ENCODE results near the gene ZFP42.
"Not testable (repeated sequence)": the region's sequence is repeated elsewhere in the genome, so short reads cannot be mapped to it uniquely, and the experiment has no call there.

ZFP42 gene

DNA sequence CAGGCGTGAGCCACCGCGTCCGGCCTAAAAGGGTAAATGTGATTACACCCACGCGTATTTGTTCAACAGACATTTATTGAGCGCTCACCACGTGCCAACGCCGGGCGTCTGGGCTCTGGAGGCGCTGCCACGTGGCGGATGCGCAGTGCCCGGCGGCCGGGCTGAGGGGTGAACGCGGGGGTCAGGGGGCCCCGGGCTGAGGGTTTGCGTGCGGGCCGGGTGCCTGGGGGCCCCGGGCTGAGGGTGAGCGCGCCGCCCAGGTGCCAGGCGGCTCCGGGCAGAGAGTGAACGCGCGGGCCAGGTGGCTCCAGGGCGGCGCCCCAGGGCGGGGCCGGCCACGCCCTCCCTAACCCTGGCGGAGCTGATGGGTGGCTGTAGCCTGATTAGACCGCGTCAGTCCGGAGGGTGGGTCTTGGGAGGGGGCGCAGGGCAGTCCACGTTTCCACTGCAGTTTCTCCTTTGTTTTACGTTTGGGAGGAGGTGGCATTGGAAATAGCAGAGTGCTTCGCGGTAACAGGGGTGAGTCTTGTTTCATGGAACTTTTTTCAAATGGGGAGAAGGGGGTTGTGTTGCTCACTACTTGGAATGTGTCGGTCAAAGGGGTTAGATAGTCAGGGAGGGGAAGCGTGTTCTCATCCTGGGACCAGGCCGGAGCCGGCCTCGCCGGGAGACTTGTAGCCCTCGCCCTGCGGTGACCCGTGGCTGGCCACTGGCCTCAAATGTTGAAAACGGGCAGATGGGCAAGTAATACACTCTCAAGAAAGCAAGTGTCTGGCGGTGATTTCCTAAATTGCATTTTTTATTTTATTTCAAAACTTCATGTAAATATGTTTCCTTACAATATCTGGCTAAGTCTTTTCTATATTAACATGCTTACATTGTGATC lies at the start of gene ZFP42:
Gene ZFP42 (plus strand): TSS at position 450 of the 886 bp plus-strand sequence. CDS start 7,037 bp downstream, outside the sequence.
- DNase-seq, result no peak

DNA sequence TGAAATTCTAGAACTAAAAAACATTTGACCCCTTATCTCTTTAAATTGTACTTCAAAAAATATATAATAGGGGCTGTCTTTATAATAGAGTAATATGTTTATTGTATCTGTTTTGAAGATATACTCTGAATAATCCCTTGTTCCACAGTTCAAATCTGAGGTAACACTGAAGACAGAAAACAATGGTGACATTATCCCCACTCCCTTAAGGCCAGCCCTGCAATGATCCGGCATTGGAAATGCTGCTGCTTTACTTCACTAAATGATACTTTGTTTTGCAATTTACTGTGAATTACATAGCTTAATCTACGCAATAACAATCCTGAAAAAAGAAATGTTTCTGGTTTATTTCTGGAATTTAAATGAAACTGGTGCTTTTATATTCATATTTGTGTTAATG lies 34.4 kb upstream of the ZFP42 start:
- no peak for DNase-seq

DNA sequence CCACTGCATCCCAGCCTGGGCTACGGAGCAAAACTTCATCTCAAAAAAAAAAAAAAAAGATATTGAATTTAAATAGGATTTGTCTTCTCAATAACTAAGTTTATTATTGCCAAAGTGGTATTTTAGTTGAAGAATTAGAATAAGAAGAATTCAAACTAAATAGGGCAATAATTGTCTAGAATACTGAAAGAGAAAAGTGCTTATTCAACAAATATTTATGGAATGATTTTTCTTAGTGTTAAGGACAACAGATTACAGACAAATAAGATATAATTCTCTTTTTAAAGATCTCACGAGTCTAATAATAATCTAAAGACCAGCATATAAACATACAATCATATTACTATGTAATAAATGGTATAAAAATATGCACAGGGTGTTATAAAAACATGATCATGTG lies 33.6 kb upstream of the ZFP42 start:
- no peak for DNase-seq

DNA sequence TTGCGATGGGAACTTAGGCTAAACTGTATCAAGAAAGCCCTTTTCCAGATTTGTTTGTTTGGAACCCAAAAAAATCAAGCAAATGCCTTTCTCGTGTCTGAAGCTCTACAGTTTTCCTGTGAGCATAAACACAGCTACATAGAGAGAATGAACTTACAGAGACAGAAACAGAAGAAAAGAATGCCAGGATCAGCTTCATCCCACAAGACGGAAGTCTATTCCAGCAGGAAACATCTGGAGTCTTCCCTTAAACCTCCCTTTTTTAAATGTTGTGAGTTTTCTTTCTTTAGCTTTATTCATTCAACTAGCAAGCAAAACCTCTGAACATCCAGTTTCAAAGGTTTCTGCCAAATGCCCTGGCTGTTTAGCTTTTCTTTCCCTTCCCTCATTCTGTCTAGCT lies 32.6 kb upstream of the ZFP42 start:
- no peak for DNase-seq

DNA sequence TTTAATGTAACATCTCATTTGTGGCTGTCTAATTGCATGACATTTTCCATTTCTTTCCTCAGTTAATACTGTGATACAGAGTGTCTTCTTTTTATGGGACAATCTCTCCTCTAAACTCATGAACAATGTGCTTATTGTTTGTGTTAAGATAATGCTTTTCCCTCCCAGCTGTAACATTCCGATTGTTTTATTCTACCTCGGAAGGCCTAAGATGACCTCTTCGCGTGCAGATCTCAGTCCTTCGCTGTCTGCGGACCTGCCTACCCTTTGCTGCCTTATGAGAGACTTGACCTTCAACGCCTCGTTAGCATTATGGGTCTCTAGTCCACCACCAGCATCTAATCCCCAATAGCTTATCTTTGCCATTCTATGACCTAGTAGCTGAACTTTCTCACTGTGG lies 29.8 kb upstream of the ZFP42 start:
- no peak for DNase-seq

DNA sequence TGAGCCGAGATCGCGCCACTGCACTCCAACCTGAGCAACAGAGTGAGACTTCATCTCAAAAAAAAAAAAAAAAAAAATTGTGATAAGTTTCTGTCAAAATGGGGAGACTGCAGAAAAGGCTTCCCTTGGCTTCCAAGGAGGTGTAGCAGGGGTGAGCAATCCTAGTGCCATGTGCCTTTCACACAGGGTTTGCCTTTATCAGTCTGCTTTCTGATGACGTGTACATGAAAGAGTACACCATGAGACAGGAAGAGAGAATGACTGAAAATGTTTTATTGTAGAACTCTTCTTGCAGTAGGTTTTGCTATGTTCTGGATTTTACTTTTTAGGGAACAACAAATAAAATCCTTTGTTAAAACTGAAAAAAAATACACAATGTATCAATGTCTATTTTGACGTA lies 23.4 kb upstream of the ZFP42 start:
- no peak for DNase-seq

DNA sequence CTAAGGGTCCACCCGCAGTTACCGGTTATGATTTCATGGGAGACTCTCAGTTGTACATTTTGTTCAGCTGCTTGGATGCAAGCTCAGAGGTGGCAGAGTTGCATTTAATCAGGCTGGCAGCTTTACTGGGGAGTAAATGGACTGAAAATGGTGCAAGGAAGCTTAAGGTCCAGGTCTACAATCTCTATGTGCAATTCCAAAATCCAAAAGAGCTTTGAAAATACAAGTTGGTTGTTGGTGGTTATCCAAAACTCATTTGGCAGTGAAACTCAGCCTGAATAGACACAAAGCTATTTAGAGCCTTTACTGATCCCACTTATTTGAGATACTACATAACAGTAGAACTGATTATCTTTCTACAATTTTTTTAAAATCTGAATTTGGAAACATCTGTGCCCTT lies 11.8 kb upstream of the ZFP42 start:
- DNase-seq, result no peak

DNA sequence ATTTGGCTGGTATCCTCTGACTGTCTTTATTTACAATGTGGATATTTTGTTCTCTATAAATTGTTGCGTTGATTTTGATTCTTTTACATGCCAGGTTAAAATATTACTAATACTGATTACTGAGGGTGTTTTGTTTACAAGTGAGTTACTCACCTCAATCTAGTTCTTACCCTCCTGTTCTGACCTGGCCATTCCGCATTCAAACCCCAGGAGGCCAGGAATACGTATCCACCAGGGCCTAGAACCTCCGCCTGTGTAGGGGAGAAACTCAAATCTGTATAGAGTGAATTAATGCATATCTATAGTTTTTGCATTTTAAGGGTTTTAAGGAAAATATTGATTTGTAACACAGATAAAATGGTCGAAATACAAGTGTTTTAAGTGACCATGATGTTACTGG lies 2.6 kb upstream of the ZFP42 start:
- no peak for DNase-seq

DNA sequence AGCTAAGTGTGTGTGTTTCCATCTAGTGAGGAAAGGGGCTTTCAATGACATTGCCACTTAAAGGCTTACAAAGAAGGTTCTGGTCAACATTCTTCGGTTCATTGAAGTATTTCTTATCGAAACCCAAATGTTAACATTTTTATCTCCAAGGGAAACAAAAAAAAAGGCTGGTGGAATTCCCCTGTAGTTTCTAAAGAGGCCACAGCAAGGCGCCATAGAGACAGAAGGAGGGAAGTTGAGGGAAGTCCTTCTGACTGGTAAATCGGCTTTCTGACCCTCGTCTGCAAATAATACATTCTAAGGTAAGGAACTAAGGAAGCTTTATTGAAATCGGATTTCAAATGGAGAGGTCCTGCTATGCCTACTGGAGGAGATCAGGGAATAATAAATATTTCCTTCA lies 1.7 kb upstream of the ZFP42 start:
- no peak for DNase-seq

DNA sequence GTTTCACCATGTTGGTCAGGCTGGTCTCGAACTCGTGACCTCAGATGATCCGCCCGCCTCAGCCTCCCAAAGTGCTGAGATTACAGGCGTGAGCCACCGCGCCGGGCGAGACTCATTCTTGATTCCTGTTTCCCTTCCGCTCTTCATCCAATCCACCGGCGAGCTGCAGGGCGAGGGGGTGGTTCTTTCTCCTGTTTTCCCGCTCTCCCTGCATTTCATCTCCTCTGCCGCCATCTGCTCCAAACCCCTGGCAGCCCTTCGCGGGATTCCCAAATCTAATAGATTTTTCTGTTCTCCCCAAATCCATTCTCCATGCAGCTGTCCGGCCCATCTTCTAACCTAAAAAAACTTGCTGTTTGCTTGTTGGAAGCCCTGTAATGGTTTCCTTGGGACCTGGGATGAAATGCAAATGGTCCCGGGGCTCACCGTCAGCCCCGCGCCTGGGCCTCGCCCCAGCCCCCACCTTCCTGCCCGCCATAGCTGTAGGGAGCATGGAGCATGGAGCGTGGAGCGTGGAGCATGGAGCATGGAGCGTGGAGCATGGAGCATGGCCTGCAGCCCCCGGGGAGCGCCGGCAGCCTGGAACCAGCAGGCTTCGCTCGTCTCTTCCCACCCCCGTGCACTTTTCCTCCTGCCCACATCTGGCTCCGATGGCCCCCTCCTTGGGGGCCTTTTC lies 1.1 kb downstream of the ZFP42 start:
- no peak for DNase-seq

DNA sequence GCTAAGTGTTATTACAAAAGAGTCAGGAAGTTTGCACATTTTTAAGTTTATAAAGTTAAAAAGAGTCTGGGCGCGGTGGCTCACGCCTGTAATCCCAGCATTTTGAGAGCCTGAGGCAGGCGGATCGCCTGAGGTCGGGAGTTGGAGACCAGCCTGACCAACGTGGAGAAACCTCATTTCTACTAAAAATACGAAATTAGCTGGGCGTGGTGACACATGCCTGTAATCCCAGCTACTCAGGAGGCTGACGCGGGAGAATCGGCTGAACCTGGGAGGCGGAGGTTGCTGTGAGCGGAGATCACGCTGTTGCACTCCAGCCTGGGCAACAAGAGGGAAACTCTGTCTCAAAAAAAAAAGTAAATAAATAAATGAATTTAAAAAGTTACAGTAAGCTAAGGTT lies 2.4 kb downstream of the ZFP42 start:
- DNase-seq, result not testable (repeated sequence)

DNA sequence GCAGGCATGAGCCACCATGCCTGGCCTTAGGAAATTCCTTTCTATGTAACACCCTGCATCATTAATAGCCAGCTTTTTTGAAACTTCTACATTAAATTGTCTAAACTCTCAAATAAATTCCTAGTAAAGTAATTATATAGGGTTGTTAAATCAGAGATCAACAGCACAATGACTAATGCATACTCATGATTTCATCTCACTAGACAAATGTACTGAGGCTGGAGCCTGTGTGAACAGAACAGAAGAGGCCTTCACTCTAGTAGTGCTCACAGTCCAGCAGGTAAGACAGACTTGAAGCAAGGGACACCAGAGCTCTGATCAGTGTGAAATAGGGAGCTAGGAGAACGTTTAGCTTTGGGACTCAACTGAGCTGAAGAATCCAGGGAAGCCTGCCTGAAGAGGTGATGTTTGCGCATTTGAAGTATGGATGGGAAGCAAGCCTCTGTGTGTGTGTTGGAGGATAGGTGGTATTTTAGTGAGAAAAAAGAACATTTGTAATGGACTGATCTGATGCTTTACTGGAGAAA lies 3.9 kb downstream of the ZFP42 start:
- no peak for DNase-seq

DNA sequence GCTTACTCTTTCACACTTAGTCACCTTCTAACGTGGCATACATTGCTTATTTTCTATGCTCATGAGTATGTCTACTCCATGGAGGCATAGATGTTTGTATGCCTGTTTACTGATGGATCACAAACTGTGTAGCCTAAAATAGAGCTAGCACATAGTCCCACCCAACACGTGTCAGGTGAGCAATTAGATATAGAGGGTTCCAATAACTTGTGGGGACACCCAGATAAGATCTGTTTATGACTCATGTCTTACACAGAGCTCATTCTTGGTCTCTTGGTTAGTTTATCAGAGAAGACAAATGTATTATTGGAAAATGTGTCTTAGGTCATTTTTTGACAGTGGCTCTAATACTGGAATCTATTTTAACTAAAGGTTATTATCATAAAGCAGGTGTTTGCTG lies 6.8 kb downstream of the ZFP42 start:
- DNase-seq, result no peak

DNA sequence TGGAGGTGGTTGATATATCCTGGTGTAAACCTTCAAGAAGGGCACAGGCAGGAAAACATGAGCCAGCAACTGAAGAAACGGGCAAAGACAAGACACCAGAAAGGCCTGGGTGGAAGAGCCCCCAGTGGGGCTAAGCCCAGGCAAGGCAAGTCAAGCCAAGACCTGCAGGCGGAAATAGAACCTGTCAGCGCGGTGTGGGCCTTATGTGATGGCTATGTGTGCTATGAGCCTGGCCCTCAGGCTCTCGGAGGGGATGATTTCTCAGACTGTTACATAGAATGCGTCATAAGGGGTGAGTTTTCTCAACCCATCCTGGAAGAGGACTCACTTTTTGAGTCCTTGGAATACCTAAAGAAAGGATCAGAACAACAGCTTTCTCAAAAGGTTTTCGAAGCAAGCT lies 7.2 kb downstream of the ZFP42 start:
- DNase-seq, result no peak

DNA sequence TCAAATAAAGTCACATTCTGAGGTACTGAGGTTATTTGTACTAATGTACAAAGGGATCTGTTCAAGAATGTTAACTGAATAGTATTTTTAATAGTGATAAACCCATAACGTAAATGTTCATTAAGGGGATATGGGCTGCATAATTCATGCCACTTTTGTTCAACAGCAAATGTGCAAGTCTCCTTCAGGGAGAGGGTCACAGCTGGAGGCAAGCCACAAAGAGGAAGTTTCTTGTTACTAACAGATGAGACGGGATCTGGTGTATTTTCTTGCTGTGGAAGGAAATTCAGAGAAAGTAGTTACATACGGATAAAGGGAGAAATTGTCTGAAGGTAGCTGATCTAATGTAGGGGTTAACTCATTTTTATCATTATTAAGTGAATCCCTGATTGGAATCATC lies 10.0 kb downstream of the ZFP42 start:
- no peak for DNase-seq

DNA sequence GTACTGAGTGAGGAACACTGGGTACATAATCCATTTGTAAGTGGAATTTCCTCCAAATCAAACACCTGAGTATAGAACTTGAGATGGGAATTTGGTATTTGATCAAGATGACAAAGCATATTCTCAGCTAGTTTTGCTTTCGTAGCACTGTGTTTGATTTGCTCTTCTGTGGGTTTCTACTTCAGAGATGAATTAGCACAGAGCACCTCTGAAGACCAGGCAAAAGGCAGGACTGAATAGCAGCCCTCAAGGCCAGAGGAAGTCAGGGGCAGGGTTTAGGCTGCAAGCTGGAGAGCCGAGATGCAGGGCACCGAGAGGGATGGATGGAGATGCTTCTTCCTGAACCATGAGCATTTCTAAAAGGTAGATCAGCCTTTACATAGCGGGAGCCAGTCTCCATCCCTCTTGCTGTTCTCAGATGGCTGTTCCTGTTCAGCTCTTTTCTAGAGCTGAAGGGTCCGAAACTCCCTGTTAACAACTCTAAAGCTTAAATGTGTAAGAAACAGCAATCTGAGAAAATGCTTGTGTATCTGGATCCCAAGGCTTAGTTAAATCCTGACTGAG lies 10.8 kb downstream of the ZFP42 start:
- no peak for DNase-seq

DNA sequence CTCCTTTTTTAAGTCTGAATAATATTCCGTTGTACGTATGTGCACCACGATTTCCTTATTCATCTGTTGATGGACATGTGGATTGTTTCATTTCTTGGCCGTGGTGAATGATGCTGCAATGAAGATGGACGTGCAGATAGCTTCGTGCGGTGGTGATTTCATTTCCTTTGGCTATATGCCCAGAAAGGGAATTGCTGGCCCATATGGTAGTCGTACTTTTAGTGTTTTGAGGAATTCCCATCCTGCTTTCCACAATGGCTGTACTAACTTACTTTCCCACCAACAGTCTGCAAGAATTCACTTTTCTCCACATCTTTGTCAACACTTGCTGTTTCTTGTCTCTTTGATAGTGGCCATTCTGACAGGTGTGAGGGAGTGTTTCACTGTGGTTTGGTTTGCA lies 12.8 kb downstream of the ZFP42 start:
- DNase-seq, result no peak

DNA sequence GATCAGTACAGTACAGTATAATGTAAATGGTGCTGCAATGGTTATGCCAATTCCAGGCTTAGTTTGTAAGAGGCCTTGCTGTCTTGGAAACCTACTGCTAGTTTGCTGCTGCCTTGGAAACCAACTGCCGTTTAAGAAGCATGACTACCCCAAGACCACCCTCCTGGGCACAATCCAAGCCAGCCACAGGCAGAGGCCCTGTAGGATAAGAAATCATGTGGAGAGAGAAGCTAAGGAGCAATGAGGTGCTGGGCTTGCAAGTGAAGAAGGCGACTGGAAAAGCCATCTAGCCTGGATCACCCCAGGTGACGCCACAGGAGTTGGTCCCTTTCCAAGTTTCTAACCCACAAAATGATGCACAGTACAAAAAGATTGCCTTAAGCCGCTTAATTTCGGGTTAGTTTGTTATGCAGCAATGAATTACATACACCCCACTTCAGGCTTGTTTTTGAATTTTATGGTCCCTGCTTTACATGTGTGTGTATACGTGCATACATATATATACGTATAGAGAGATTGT lies 16.9 kb downstream of the ZFP42 start:
- no peak for DNase-seq

DNA sequence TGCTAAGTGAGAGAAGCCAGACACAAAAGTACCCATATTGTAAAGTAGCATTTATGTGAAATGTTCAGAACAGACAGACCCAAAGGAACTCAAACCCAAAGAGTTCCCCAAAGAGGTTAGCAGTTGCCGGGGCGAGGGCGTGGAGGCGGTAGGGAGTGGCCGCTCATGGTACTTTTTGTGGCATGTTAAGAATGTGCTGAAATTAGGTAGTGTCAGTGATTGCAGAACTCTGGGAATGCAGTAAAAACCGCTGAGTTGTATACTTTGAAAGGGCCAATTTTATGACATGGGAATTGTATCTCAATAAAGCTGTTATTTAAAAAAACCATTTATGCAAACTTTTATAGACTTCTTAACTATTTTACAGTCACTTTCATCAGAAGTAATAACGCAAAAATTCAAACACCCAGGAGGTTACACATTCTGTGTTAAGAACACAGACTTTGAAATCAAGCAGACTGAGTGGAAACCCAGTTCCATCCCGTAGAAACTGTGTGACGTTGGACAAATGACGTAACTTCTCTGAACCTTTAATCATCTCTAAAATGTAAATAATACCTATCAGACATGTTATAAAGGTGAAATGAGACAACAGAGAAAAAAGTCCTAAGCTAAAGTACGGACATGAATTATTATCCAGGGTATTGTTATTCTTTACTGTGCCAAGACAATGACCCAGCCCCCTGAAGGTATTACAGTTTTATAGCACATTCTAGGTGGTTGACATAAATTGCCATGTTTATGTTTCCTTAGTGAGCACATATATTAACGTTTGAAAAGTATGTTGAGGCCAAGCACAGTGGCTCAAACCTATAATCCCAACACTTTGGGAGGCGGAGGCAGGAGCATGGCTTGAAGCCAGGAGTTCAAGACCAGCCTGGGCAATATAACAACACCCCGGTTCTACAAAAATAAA lies 19.7 kb downstream of the ZFP42 start:
- DNase-seq, result no peak

DNA sequence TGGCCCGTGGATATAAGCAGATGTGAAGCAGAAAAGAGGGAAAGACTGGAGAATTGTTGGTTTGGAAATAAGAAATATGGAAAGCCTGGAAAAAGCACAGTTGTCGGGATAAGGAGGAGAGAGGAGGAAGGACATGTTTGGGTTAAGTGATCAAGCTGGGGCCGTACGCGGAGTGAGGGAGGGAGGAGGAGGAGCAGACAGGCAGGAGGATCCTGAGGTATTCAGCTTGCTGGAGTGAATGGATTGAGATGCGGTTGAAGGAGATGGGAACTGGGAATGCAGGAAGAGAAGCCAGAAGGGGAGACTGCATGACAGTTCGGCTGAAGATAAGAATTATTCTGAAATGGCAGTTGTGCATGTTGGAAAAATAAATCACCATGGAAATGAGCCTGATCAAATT lies 21.2 kb downstream of the ZFP42 start:
- DNase-seq, result no peak

DNA sequence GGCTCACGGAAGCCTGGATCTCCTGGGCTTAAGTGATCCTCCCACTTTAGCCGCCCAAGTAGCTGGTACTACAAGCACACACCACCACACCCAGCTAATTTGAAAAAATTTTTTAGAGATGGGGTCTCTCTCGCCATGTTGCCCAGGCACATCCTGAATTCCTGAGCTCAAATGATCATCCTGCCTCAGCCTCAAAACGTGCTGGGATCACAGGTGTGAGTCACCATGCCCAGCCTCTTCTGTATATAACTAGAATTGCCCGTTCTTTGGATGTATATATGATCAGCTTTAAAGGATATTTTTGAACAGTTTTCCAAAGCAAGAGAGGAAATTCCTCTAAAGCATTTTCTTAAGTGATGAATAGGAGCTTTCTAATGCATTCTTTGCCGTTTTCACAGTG lies 22.7 kb downstream of the ZFP42 start:
- no peak for DNase-seq

DNA sequence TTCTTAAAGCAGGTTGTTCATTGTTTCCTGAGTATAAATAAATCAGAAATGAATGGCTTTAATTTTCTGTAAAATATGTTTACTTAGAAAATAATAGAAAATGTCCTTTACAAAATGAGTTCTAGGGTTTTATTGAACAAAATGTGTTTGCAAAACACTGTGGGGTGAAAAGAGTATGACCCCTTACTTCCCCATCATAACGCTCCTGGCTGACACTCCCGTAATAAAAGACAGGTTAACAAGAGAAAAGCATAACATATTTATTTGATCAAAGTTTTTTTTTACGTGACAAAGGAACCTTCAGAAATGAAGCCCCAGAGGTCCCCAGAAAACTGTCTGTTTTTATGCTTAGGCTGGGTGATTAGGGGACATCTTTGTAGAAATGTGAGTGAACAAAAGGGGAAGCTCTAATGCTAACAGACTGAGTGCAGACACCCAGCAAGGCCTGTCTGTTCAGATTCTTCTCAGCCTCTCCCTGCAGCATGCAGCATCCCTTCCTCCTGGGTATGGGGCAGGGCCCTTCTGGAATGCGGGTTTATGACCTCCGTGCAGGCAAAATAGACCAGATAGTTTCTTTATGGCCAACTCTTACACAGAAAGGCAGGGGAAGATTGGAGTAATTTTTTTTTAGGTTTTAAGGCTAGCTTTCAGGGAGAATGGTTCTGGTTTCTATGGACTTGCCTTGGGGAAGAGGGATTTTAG lies 26.1 kb downstream of the ZFP42 start:
- no peak for DNase-seq

Measured in NCI-H446 (cell line).